Esophagus squamous epithelium (tissue), 4 donors: Measurements from ENCODE around the gene KANK2.

Source experiments
- CTCF ChIP-seq, 6 experiments: fragments of 450-650 bp in 4 of 6; fragments of 200-600 bp in 2 of 6; sonication (generic) in 2 of 6; IDR thresholded peaks; one replicate each; pipeline ENCODE4 v1.5.1; 2016 to 2019; ENCODE audit warnings: antibody characterized with exemption in 6 of 6, mild to moderate bottlenecking in 4 of 6, moderate library complexity in 4 of 6
- POLR2A ChIP-seq, 4 donors: fragments of 450-650 bp; IDR thresholded peaks; one replicate each; pipeline ENCODE4 v1.6.1; 2017; ENCODE audit warnings: antibody characterized with exemption in 4 of 4, mild to moderate bottlenecking in 4 of 4, moderate library complexity in 3 of 4

- TF ChIP-seq CTCF (IDR thresholded peaks at IDR 0.05) = no peak
- TF ChIP-seq POLR2A (IDR thresholded peaks at IDR 0.05) = no peak
Observed at GRCh38 chr19:11246941-11247340, 49.6 kb upstream of the KANK2 start.
